GM18861 (cell line): ENCODE measurements around the gene KLK6.

Source experiments
- ATAC-seq: cut with Tn5 transposase; IDR thresholded peaks from one replicate; pipeline ENCODE4 v1.9.1; 2021; ENCODE audit not compliant: unreplicated experiment

KLK6 gene

DNA sequence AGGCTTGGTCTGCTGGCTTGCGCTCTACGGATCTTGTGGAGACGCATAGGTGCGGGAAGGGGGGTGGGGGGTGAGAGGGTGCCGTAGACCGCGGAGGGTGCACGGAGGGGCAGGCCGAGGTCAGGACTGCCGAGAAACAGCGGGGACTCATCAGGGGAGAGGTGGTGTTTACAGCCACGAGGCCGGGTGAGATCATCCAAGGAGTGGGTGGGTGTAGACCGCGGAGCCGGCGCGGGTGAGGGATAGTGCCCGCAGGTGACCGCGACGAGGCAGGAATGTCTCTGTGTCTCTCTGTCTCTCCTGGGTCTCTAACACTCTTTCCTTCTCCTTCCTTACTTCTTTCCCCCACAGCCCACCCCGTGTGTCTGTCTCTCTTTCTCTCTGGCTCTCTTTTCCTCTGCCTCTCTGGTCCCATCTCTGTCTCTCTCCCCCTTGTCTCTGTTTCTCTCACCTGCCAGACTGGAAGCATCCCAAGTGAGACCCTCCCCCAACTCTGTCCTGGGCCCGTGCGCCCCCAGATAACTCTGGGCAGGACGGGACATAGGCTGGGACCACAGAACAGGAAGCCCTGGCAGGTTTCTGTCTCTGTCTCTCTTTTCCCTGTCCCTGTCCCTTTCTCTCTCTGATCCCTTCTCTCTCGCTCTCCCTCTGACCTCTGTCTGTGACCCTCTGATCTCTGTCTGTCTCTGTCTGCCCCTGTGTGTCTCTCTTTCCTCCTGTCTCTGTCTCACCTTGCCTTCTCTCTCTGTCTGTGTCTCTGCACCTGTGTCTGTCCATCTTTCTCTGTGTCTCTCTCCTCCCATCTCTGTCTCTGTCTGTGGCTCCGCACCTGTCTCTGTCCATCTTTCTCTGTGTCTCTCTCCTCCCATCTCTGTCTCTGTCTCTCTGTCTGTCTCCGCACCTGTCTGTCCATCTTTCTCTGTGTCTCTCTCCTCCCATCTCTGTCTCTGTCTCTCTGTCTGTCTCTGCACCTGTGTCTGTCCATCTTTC is 56.4 kb downstream of the KLK6 start:
- ATAC-seq, result no peak

DNA sequence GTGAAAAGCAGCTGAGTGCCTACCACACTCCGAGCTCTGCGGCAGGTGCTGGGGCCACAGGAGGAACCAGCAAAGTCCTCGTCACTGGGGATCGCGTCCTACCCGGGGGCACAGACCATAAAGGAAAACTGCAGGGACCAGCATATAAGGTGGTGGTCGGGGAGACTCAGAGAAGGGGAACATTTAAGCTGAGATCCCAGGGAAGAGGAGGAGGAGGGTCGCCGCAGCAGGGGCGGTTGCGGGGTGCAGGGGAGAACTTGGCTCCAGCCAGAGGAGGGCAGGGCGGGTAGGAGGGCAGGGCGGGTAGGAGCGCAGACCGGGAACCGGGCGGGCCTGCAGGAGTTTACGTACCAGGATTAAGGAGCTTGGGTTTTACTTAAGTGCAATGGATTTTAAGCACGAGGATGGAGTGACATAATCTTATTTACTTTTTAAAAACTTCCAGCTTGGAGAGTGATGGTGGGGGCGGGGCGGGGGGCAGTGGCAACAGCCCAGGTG is 57.2 kb downstream of the KLK6 start:
- no peak for ATAC-seq

DNA sequence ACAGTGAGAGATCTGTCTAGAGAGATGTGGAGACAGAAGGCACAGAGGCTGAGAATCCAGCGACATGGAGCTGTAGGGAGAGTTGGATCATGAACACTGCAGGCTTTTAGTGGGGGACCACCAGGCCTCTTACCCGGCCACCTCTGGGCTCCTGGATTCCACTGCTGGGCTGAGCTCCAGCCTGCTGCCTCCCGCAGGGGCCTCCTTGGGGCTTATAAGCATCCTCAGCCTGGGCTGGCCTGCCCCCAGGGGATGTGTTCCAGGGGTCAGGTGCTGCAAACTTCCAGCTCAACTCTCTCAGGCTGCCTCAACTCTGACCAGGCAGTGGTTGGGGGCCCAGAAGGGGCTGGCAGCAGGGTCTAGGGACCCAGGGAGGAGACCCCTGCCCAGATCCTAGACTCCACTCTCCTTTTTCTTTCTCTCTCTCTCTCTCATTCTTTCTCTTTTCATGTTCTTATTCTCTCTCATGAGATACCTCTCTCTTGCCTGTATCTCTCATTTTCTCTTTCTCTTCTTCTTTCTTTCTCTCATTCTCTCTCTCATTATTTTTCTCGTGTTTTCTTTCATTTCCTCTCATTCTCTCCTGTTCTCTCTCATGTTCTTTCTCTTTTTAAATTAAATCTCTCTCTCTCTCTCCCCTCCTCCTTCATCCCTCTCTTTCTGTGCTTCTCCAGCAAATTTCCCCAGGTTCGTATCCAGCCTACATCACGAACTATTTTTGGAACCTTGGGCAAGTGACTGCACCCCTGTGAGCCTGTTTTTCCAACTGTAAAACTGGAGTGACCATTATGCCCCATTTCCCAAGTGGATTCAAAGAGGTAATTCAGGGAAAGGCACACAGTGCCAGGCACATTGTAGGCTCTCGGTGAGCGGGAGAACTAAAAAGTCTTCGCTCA is 57.9 kb downstream of the KLK6 start, which contains the start of gene KLK4:
KLK4 (minus strand) TSS at position 190 of the 896 bp plus-strand sequence. CDS start 657 bp downstream, outside the sequence.
- no peak for ATAC-seq

DNA sequence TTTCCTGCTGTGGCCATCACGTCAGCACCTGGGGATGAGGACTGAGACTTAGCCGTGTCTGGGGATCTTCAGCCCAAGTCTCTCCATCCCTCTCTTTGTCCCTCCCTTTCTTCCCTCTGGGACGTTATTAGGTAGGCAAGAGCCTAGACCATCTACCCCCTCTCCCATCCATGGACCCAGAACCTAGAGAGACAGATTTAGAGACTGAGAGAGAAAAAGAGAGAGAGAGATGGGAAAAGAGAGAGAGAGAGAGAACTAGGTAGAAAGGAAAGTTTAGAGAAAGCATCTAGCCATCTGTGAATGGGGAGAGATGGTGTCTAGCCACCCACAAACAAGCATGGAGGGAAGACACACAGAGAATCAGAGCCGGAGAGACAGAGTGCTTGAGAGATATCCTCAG is 58.7 kb downstream of the KLK6 start:
- ATAC-seq, result no peak

DNA sequence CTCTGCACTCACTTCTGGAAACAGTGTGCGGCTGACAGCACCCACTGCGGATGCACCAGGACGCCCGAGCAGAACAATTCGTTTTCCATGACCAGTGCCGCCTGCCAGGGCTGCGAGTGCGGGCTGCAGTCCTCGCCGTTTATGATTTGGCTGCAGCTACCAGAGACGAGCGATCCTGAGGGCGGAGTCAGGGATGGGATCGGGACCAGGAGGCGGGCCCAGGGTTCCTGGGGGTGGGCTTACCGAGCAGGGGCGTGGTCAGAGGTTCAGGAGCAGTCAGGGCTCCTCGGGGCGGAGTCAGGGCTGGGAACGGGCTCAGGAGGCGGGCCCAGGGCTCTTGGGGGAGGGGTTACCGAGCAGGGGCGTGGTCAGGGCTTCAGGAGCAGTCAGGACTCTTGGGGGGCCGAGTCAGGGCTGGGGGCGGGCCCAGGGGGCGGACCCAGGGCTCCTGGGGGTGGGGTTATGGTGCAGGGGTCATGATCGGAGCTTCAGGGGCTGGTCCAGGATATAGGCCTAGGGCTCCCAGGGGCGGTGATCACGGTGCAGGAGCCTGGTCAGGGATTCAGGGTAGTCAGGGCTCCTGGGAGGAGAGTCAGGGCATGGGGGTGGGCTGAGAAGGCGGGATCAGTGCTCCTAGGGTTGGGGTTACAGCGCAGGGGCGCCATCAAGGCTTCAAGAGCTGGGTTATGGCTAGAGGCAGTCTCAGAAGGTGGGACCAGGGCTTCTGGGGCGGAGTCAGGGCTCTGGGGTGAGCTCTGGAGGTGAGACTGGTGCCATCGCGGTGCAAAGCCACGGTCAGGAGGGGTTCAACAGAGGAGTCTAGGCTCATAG is 59.9 kb downstream of the KLK6 start:
- no peak for ATAC-seq
